ENCODE data around the gene A4GALT.
A peak's percentile ranks its signal among the peaks of the same experiment; 100 is the strongest.
"Not testable (repeated sequence)": the region's sequence is repeated elsewhere in the genome, so short reads cannot be mapped to it uniquely, and the experiment has no call there.

A4GALT gene

GRCh38 chr22:42752912-42753311, 32.2 kb upstream of the A4GALT start:
- no peak overlapping the region for H3K4me3 ChIP-seq (ENCODE audit: low read length)
- no peak for TF ChIP-seq ZNF274 (IDR thresholded peaks at IDR 0.05; ENCODE audit: low read depth, low read length)

GRCh38 chr22:42752230-42752746, 31.6 kb upstream of the A4GALT start:
- no peak overlapping the region for H3K4me3 ChIP-seq (ENCODE audit: low read length)

GRCh38 chr22:42750421-42750820, 29.8 kb upstream of the A4GALT start:
- H3K4me3 ChIP-seq (ENCODE audit: low read length) = not testable (repeated sequence)

More at GRCh38 chr22:42752230-42752746, 31.6 kb upstream of the A4GALT start:
- TF ChIP-seq ZNF274 (IDR thresholded peaks at IDR 0.05; ENCODE audit: low read depth, low read length) = no peak

GRCh38 chr22:42747701-42748513, 27.2 kb upstream of the A4GALT start:
- no peak overlapping the region for H3K4me3 ChIP-seq (ENCODE audit: low read length)
- no peak for TF ChIP-seq ZNF274 (IDR thresholded peaks at IDR 0.05; ENCODE audit: low read depth, low read length)

- TF ChIP-seq ZNF274 (IDR thresholded peaks at IDR 0.05; ENCODE audit: low read depth, low read length) = no peak
- no peak overlapping the region for H3K4me3 ChIP-seq (ENCODE audit: low read length)
Observed at GRCh38 chr22:42745118-42745517, 24.4 kb upstream of the A4GALT start.

- TF ChIP-seq ZNF274 (IDR thresholded peaks at IDR 0.05; ENCODE audit: low read depth, low read length) = no peak
- no peak overlapping the region for H3K4me3 ChIP-seq (ENCODE audit: low read length)
Observed at GRCh38 chr22:42743501-42743991, 22.9 kb upstream of the A4GALT start.

- H3K4me3 ChIP-seq (ENCODE audit: low read length) = no peak overlapping the region
- TF ChIP-seq ZNF274 (IDR thresholded peaks at IDR 0.05; ENCODE audit: low read depth, low read length) = no peak
Observed at GRCh38 chr22:42742940-42743339, 22.3 kb upstream of the A4GALT start.

GRCh38 chr22:42740320-42740719, 19.6 kb upstream of the A4GALT start:
- not testable (repeated sequence) for H3K4me3 ChIP-seq (ENCODE audit: low read length)

- no peak overlapping the region for H3K4me3 ChIP-seq (ENCODE audit: low read length)
- TF ChIP-seq ZNF274 (IDR thresholded peaks at IDR 0.05; ENCODE audit: low read depth, low read length) = no peak
Observed at GRCh38 chr22:42734406-42734805, 13.7 kb upstream of the A4GALT start.

- not testable (repeated sequence) for H3K4me3 ChIP-seq (ENCODE audit: low read length)
Observed at GRCh38 chr22:42733394-42733793, 12.7 kb upstream of the A4GALT start.

- no peak for TF ChIP-seq ZNF274 (IDR thresholded peaks at IDR 0.05; ENCODE audit: low read depth, low read length)
- H3K4me3 ChIP-seq (ENCODE audit: low read length) = no peak overlapping the region
Observed at GRCh38 chr22:42732081-42732480, 11.4 kb upstream of the A4GALT start.

- no peak overlapping the region for H3K4me3 ChIP-seq (ENCODE audit: low read length)
Observed at GRCh38 chr22:42726811-42727210, 6.1 kb upstream of the A4GALT start.

GRCh38 chr22:42725606-42726355, 5.1 kb upstream of the A4GALT start:
- no peak overlapping the region for H3K4me3 ChIP-seq (ENCODE audit: low read length)
- TF ChIP-seq ZNF274 (IDR thresholded peaks at IDR 0.05; ENCODE audit: low read depth, low read length) = no peak

More at GRCh38 chr22:42726811-42727210, 6.1 kb upstream of the A4GALT start:
- no peak for TF ChIP-seq ZNF274 (IDR thresholded peaks at IDR 0.05; ENCODE audit: low read depth, low read length)

- no peak overlapping the region for H3K4me3 ChIP-seq (ENCODE audit: low read length)
- TF ChIP-seq ZNF274 (IDR thresholded peaks at IDR 0.05; ENCODE audit: low read depth, low read length) = no peak
Observed at GRCh38 chr22:42724062-42724461, 3.4 kb upstream of the A4GALT start.

- TF ChIP-seq ZNF274 (IDR thresholded peaks at IDR 0.05; ENCODE audit: low read depth, low read length) = no peak
- peak overlapping the region; percentile 84 for H3K4me3 ChIP-seq (ENCODE audit: low read length)
Observed at GRCh38 chr22:42721045-42721434, 370 bp upstream of the A4GALT start.

All from GM08714 (cell line).